RWPE1 (cell line): ENCODE results near the gene RHOJ.

Source experiments
- CTCF ChIA-PET: fragments of 350-600 bp; sonication (Branson Sonifier 250); formaldehyde crosslinking; extraction: SDS; loops from one replicate; lab custom pipeline; 2021; lab: Yijun Ruan, JAX
- POLR2A ChIA-PET: fragments of 400-600 bp; formaldehyde crosslinking; extraction: SDS; loops from one replicate; lab custom pipeline; 2020; ENCODE audit warnings: antibody characterized with exemption; ENCODE audit not compliant: low non-redundant PET; lab: Yijun Ruan, JAX
- DNase-seq: peaks from one replicate; pipeline ENCODE4 v3.0.0; 2012; ENCODE audit warnings: low spot score
- H3K27ac ChIP-seq: fragments of 450-650 bp; 2 replicates; pipeline ENCODE4 v1.5.1; 2017
- CTCF ChIP-seq: fragments of 450-650 bp; conservative IDR thresholded peaks from 2 replicates; pipeline ENCODE4 v1.5.1; 2017; ENCODE audit warnings: low read depth, mild to moderate bottlenecking

RHOJ gene

DNA sequence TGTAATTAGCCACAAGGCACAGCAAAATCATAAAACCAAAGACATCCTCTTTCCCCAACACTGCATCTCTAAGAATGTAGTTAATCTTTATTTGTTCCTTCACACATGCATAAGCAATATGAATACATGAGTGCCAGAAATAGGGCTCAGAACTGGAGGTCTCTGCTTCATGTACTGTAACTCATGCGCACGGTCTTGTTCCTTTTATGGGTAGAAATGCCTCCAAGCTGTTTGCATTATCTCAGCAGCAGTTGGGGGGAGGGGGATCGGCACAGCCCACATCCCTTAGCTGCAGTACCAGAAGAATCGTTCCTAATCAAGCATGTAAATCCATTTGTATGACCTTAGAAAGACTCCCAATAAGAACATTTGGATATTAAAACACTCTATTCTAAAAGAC lies 20.0 kb downstream of the RHOJ start:
- no peak for DNase-seq
- ChIA-PET CTCF (no interaction called here), POLR2A (no interaction called here)
- no peak overlapping the region for H3K27ac ChIP-seq
- TF ChIP-seq CTCF = no peak

DNA sequence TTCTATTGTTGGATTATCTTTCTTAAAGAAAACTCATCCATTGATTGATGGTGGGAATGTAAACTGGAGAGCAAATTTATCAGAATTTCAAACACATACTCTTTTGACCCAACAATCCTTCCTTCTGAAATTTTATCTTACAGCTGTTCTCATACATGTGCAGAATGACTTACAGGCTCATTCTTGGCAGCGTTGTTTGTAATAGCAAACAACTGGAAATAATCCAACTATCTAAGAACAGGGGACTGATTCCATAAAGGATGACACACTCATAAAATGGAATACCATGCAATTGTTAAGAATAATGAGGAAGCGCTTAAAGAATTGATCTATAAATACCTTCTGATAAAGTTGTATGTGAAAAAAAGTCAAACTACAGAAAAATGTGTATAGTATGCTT lies 24.0 kb downstream of the RHOJ start:
- CTCF ChIA-PET = no interaction called here
- no peak overlapping the region for H3K27ac ChIP-seq
- POLR2A ChIA-PET = no interaction called here
- no peak for TF ChIP-seq CTCF
- DNase-seq = no peak

DNA sequence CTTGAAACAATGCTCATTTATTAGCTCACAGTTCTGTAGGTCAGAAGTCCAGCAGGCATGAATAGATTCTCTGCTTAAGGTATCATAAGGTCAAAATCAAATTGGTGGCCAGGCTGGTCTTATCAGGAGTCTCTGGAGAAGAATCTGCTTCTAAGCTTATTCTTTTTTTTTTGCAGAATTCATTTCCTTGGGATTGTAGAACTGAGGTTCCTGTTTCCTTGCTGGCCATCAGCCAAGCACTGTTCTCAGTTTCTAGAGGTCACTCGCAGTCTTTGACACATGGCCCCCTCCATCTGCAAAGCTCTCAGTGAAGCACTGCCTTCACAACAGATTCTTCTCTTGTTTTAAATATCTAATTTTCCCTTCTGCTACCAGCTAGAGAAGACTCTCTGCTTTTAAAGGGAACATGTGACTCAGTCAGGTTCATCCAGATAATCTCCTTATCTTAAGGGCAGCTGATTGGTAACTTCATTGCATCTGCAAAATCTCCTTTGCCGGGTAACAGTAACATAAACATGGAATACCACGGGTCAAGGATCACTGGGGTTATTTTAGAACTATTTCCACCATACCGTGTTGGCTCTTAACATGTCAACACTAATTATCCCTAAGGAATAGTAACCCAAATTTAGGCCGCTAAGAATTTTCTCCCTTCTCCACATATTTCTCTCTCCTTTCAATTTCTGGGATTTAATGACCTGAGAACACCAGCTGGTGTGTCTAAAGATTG lies 25.3 kb downstream of the RHOJ start:
- no peak overlapping the region for H3K27ac ChIP-seq
- ChIA-PET POLR2A (no interaction called here), CTCF (no interaction called here)
- DNase-seq = no peak
- no peak for TF ChIP-seq CTCF

DNA sequence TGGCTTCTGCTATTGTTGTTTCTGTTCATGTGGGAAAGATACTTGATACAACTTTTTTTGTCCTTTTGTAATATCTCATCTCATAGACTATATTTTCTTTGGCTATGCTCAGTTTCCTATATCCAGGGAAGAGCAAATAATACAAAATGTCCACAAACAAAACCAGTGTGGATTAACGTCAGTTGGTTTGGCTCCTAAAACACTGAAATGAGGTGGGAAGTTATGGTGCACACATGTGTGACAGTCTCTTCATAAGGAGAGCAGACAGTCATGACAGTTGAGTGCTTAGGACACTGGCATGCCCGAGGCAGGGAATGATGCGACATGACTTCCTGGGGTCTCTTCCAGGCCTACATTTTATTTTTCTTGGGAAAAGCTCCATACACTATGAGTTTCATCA lies 27.5 kb downstream of the RHOJ start:
- DNase-seq = no peak
- H3K27ac ChIP-seq = no peak overlapping the region
- ChIA-PET POLR2A (no interaction called here), CTCF (no interaction called here)
- TF ChIP-seq CTCF = no peak

DNA sequence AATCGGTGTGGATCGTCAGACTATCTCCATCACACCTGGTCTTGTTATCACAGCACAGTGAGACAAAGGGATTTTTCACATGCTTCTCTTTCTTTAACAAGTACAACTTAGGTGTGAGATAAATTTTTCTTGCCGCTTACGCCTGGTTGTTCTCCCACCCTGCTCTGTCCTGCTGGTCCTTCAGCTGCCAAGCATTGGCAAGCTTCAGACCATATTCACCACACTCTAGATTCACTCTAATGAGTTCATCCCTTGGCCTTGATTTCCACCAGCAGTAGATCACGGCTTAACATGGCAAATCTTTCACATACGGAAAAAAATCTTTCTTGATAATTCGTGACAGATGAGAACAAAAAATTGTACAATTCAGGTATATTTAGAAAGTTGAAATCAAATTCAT lies 33.5 kb downstream of the RHOJ start:
- no peak overlapping the region for H3K27ac ChIP-seq
- CTCF ChIA-PET = no interaction called here
- no peak for DNase-seq
- TF ChIP-seq CTCF = no peak
- POLR2A ChIA-PET = no interaction called here

GRCh38 chr14:63240221-63240620 lies 36.0 kb downstream of the RHOJ start:
- no peak overlapping the region for H3K27ac ChIP-seq
- POLR2A ChIA-PET = no interaction called here
- no peak for DNase-seq
- no peak for TF ChIP-seq CTCF
- CTCF ChIA-PET = no interaction called here

- DNase-seq = no peak
- no peak overlapping the region for H3K27ac ChIP-seq
- ChIA-PET POLR2A (no interaction called here), CTCF (interaction anchor here (0.6 kb wide), 1 partner anchor 1207 kb away, joined by 3 read pairs; no protein-coding TSS in a partner anchor)
- TF ChIP-seq CTCF = no peak
These were observed 36.9 kb downstream of the RHOJ start for GRCh38 chr14:63241096-63241495.
